Measurements from ENCODE around the gene TSSC4. TPM values are rescaled to one million over a fixed set of nuclear protein-coding genes. Genes with fewer than 3 reads are reported as not detected.

Gene TSSC4
- total RNA-seq (2016; rRNA removed; fragmentation: Illumina TruSeq; extraction: Trizol) (51.5 and 58.6 TPM in 2 replicates), polyA plus RNA-seq (2011; rRNA removed) (16.2 and 20.5 TPM in 2 replicates), polyA minus RNA-seq (2011; rRNA and poly(A)+ RNA removed; ENCODE audit: low replicate concordance) (19.1 and 32.1 TPM in 2 replicates), Bru-seq, nascent RNA (percentile 79 among the genes with signal in this experiment), BruChase-seq, experiment 1, labeled RNA remaining after a 6-hour chase (percentile 82 among the genes with signal in this experiment), BruChase-seq, experiment 2, labeled RNA remaining after a 2-hour chase (percentile 83 among the genes with signal in this experiment)
- 48.9 and 55.7 TPM in 2 replicates for total RNA-seq (2016; cell fraction: cytosol; rRNA removed; fragmentation: Illumina TruSeq; extraction: Trizol; ENCODE audit: low read depth)
- 51.6 and 61.0 TPM in 2 replicates for total RNA-seq (2016; cell fraction: insoluble cytoplasmic fraction; rRNA removed; fragmentation: Illumina TruSeq; extraction: Trizol)
- total RNA-seq (2016; cell fraction: membrane; rRNA removed; fragmentation: Illumina TruSeq; extraction: Trizol) = 52.4 and 71.0 TPM in 2 replicates
- 29.5 and 34.5 TPM in 2 replicates for total RNA-seq (2016; cell fraction: nucleus; rRNA removed; fragmentation: Illumina TruSeq; extraction: Trizol)
- polyA plus RNA-seq (2011; cell fraction: cytosol; rRNA removed) = 13.8 and 24.4 TPM in 2 replicates
- polyA plus RNA-seq (2011; cell fraction: nucleus; rRNA removed) = 33.5 and 35.1 TPM in 2 replicates
- 17.3 and 21.8 TPM in 2 replicates for polyA plus RNA-seq (2012)
- 29.9 and 32.8 TPM in 2 replicates for polyA plus RNA-seq (2016; cell fraction: cytosol; fragmentation: Illumina TruSeq; extraction: Trizol; ENCODE audit: low read depth)
- polyA plus RNA-seq (2016; cell fraction: insoluble cytoplasmic fraction; fragmentation: Illumina TruSeq; extraction: Trizol; ENCODE audit: low read depth) = 34.6 and 35.0 TPM in 2 replicates
- 34.0 and 36.0 TPM in 2 replicates for polyA plus RNA-seq (2016; cell fraction: membrane; fragmentation: Illumina TruSeq; extraction: Trizol; ENCODE audit: low read depth)
- polyA plus RNA-seq (2016; cell fraction: nucleus; fragmentation: Illumina TruSeq; extraction: Trizol; ENCODE audit: insufficient read depth, low read depth) = 42.1 and 44.0 TPM in 2 replicates
- polyA minus RNA-seq (2011; cell fraction: cytosol; rRNA and poly(A)+ RNA removed) = 12.8 and 15.7 TPM in 2 replicates
- polyA minus RNA-seq (2011; cell fraction: nucleus; rRNA and poly(A)+ RNA removed) = 26.6 and 27.8 TPM in 2 replicates
- long read RNA-seq, experiment 1, transcript TSSC4-201 (3 exons, 1,686 nt) = major isoform, 40 of 58 reads
- long read RNA-seq, experiment 1, transcript TSSC4-210 (2 exons, 912 nt) = minor isoform, 8 of 58 reads
- long read RNA-seq, experiment 1, partial matches to known transcripts = 1 of 58 reads
- long read RNA-seq, experiment 1, other reads (novel, unspliced or antisense) = 8 of 58 reads
- long read RNA-seq, experiment 2, transcript TSSC4-210 (2 exons, 912 nt) = minor isoform, 39 of 123 reads
- long read RNA-seq, experiment 2, transcript TSSC4-201 (3 exons, 1,686 nt) = major isoform, 58 of 123 reads
- long read RNA-seq, experiment 2, partial matches to known transcripts = 3 of 123 reads
- long read RNA-seq, experiment 2, other reads (novel, unspliced or antisense) = 21 of 123 reads

- Histone ChIP-seq H3K4me3 (replicated peaks in 1 of 3; ENCODE audit: insufficient read depth in 1 of 3, low read depth in 2 of 3, low read length in 3 of 3) (peak within 1 kb of the TSS; percentile 80 to 99 (median 96)), H3K36me3 (replicated peaks in 1 of 2; ENCODE audit: control insufficient read depth in 1 of 2, insufficient read depth in 2 of 2, low read length in 2 of 2) (peaks cover 6 to 7% of the 10 kb centered on the region in 2 experiments; a peak in 2 of 5 replicates), H3K9ac (ENCODE audit: insufficient read depth, low read depth, low read length) (peak within 1 kb of the TSS; percentile 99), H3K9me3 (ENCODE audit: low read length) (no peaks in the 10 kb centered on the region), H3K4me2 (ENCODE audit: low read depth, low read length) (peak within 1 kb of the TSS; percentile 91), H4K20me1 (ENCODE audit: insufficient read depth, low read length) (no peaks in the 10 kb centered on the region), H3K4me1 (ENCODE audit: insufficient read depth, low read length) (peaks cover 24% of the 10 kb centered on the region), H3K79me2 (ENCODE audit: insufficient read depth, low read length) (peaks cover 14% of the 10 kb centered on the region), H2AFZ (ENCODE audit: low read length) (no peak within 1 kb of the TSS), H3K27me3 (ENCODE audit: control insufficient read depth in 1 of 2, insufficient read depth in 2 of 2, low read length in 2 of 2) (peaks cover 0 to 3% of the 10 kb centered on the region in 2 experiments; a peak in 2 of 5 replicates), H3K27ac (ENCODE audit: extremely low read length, insufficient read depth, low read length) (peak within 1 kb of the TSS; percentile 78)
- peak; percentile 99 for DNase-seq (ENCODE audit: low spot score)
- 0% methylated on average over 5 of the region's 66 CpGs for WGBS (ENCODE audit: low lambda C conversion rate)
- BruUV-seq (replicated peaks) = no TSS peak
- in situ Hi-C loops (cut with HindIII; ENCODE audit: extremely low pct_ligation_motif_present, low pct_unique_long_range_greater_than_20kb) = no loop called here
- CTCF ChIA-PET (ENCODE audit: low intra/inter-chr PET ratio, low total read pairs) = interaction anchor here (1.6 to 3.9 kb wide), 2 partner anchors 20 to 95 kb away, joined by 4 to 55 read pairs; no protein-coding TSS in a partner anchor
- peak; percentile 97 for FAIRE-seq
- ATAC-seq = peak; percentile 91
- POLR2A ChIA-PET = interaction anchor here (0.6 to 3.4 kb wide), 15 partner anchors 11 to 707 kb away, joined by 3 to 49 read pairs (median 4); partner anchors contain the start of gene KCNQ1OT1
- intact Hi-C loops (cut with micrococcal nuclease; ENCODE audit: unreplicated experiment) = loop anchor here (1.0 to 5.0 kb wide), 2 partner anchors 19 to 188 kb away; no protein-coding TSS in a partner anchor
- TF ChIP-seq ZNF776 (CRISPR knock-in tag; IDR thresholded peaks at IDR 0.05) (peak; percentile 90), CEBPZ (IDR thresholded peaks at IDR 0.05; ENCODE audit: low read length) (no peak), ATF3 (CRISPR knock-in tag; IDR thresholded peaks at IDR 0.05) (no peak; the same call in 1 of the 2 replicates), ZNF30 (CRISPR knock-in tag; IDR thresholded peaks at IDR 0.05) (peak; percentile 86; the same call in 1 of the 2 replicates), NFATC3 (CRISPR knock-in tag; IDR thresholded peaks at IDR 0.05) (no peak), THYN1 (CRISPR knock-in tag; IDR thresholded peaks at IDR 0.05; ENCODE audit: borderline replicate concordance, low read depth) (no peak), ZNF225 (CRISPR knock-in tag; IDR thresholded peaks at IDR 0.05) (peak; percentile 69; the same call in 1 of the 2 replicates), MTA3 (CRISPR knock-in tag; IDR thresholded peaks at IDR 0.05) (no peak), FUBP1 (CRISPR knock-in tag; IDR thresholded peaks at IDR 0.05; ENCODE audit: borderline replicate concordance) (0 out of 2 replicates have a peak, but pooled peaks have one; percentile 14), ZNF605 (CRISPR knock-in tag; IDR thresholded peaks at IDR 0.05) (peak; percentile 88), NFE2L1 (CRISPR knock-in tag; IDR thresholded peaks at IDR 0.05; ENCODE audit: borderline replicate concordance) (0 out of 2 replicates have a peak, but pooled peaks have one; percentile 55)
Observed at GRCh38 chr11:2400069-2400761, at the start of gene TSSC4. Gene TSSC4, plus strand, starts transcription at chr11:2400750. Its CDS starts 1,884 bp downstream, at chr11:2402634.

Measured in HepG2 (cell line).